ENCODE measurements around the gene ELK4. TPM values are rescaled to one million over a fixed set of nuclear protein-coding genes. Genes with fewer than 3 reads are reported as not detected.

ELK4 gene, protein sequence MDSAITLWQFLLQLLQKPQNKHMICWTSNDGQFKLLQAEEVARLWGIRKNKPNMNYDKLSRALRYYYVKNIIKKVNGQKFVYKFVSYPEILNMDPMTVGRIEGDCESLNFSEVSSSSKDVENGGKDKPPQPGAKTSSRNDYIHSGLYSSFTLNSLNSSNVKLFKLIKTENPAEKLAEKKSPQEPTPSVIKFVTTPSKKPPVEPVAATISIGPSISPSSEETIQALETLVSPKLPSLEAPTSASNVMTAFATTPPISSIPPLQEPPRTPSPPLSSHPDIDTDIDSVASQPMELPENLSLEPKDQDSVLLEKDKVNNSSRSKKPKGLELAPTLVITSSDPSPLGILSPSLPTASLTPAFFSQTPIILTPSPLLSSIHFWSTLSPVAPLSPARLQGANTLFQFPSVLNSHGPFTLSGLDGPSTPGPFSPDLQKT
- total RNA-seq: 6.5 and 7.6 TPM in 2 replicates

GRCh38 chr1:205631768-205632668 lies at the start of gene ELK4:
ELK4 (minus strand) TSS chr1:205632011; CDS start chr1:205623882, 8,129 bp downstream.

DNA sequence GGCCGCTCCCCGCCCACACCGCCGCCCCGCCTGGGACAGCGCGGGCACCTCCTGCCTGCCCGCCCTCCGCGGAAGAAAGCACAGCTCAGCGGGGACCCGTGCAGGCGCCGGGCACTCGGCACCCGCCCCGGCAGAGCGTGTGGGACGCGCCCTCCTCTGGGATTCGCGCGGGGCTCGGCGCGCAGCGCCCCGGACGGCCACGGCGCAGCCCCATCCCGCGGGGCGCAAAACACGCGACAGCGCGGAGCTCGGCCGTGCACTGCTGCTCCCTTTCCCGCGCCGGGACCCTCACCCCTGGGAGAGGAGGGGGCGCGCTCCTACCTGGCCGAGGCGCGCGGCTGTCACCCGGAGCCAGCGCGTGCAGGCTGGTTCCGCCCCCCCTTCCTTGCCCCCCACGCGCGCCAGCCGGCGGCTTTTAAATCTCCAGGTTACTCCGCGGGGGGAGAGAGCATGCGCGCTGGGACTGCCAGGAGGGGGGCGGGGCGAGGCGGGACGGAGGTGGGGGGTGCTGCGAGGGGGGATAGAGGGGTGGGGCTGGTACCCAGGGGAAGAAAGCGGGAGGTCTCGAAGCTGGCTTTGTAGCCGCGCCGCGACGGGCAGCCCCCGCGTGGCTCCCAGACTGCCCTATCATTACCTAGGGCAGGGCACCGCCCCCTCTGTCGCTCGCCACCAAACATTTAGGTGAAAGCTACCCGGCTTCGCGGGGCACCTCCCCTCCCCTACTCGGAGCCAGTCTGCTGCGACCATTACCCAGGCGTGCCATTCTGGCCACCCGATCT lies 48.5 kb upstream of the ELK4 start, which contains the start of gene SLC45A3:
Gene SLC45A3 (minus strand): TSS at position 437 of the 779 bp plus-strand sequence. CDS start 15,853 bp downstream, outside the sequence.

Other genes with a start within 250 kb of the ELK4 start
- gene LEMD1, start 210.0 kb downstream of the ELK4 start, total RNA-seq: not detected in 2 replicates
- gene BLACAT1, start 176.0 kb downstream of the ELK4 start, total RNA-seq: under 0.01 TPM in 1 of 2 replicates, not detected in the other
- under 0.01 and 0.55 TPM in 2 replicates for gene CDK18, start 127.3 kb downstream of the ELK4 start, total RNA-seq
- 1.7 and 2.1 TPM in 2 replicates for gene SLC45A3, start 48.5 kb upstream of the ELK4 start, total RNA-seq
- 89.7 and 94.8 TPM in 2 replicates for gene NUCKS1, start 118.2 kb upstream of the ELK4 start, total RNA-seq
- gene RAB29, start 143.5 kb upstream of the ELK4 start, total RNA-seq: 20.5 and 22.4 TPM in 2 replicates
- 12.2 and 14.2 TPM in 2 replicates for gene SLC41A1, start 181.2 kb upstream of the ELK4 start, total RNA-seq
- not detected in 2 replicates for gene PM20D1, start 218.1 kb upstream of the ELK4 start, total RNA-seq